NCI-H2196 (cell line): ENCODE data around the gene SPSB4.

ENCODE experiments used
- DNase-seq: peaks from one replicate; lab custom pipeline; 2025; ENCODE audit not compliant: unreplicated experiment; lab: John Stamatoyannopoulos, UW

Gene SPSB4

DNA sequence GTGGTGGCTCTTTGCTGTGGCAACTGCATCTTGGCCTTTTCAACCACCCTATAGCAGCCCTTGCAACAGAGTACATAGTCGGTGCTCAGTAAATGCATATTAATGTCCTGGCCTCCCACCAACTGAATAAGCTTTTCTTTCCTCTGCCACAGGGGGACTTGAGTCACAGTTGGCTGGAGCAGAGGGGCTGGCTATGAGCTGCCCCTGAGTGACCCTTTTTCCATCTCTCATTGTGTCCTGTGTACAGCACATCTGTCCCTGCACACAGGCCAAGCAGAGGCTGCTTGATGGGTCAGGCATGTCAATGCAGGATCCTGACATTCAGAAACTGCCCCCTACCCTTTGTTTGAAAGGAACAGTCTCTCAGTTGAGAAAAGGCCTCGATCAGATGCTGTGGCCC lies 22.4 kb downstream of the SPSB4 start:
- no peak for DNase-seq

DNA sequence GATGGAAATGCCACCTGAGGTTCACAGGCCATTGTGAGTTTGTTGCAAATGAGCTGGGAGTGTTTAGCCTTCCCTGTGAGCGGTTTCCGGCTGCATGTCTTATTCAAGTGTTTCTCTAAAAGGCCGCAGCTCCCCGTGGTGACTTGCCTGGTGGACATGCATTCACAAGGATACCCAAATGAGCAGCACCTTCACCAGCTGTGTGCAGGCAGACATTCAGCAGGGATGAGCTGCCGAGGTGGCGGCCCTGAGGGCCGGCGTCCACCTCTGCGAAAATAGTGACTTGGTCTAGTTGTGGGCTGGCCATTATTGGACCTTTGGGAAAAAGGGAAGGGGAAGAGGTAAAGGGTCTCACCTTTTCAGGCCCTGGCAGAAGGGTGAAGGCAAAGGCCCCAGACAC lies 23.4 kb downstream of the SPSB4 start:
- no peak for DNase-seq

DNA sequence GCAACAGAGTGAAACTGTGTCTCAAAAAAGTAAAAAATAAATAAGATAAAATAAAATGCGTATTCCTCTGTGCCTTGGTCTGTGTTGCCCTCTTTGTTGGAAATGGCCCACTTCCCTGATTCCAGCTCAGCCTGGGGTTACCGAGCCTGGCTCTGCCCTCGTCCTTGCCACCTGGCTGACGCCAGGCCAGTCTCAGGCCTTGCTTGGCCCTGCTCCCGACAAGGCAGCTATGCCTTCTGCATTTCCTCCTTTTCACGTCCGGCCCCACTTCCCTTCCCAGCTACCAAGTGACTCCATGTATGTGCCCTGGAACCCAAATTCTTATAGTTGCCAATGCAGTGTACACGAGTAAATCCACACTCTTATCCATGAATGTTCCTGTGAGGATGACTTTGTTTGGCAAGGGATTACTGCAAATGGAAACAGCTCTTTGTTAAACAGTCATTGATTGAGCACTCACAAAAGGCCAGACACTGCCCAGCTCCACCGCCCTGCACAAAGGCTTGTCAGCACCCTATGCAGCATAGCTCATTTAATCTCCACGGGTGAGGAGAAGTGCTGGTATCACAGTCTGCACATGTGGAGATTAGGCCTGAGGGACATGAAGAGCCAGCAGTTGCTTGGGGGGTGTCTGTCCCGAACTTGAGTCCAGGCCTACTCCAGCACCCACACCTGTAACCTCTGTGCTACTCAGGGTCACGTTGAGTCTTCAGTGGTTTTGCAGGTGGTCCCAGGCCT lies 25.1 kb downstream of the SPSB4 start:
- DNase-seq = no peak

DNA sequence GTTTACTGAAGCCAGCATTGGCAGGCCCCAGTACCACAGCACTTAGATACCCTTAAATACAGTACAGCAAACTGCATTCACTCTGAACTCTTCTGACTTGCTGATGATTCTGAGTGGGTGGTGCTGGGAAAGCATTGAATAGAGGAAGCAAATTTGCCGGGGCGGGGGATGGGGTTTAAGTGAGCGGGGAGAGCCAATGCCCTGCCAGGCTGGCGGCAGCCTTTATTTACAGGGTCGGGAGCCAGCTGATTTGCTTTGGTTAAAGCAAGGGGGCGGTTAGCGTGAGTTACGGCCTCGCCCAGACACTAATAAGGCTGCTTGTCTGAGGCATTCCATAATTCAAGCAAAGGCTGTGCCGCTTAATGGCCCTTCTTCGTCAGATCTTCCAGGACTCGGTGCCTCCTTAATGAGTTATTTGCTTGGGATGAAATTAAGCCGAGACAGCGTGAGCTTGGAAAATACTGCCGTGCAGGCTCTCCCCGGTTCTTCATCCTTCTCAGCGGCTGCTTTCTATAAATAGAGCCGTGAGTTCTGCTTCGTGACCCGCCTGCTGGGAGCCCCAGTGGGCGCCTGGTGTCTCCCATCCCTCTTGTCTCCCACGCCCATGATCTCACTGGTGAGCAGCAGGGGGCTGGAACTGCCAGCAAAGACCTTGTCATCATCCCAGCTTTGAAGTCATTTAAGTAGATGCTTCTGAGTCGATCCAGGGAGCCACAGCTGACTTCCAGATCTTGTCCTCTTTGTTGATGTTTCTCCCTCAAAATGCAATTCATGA lies 25.8 kb downstream of the SPSB4 start:
- no peak for DNase-seq

DNA sequence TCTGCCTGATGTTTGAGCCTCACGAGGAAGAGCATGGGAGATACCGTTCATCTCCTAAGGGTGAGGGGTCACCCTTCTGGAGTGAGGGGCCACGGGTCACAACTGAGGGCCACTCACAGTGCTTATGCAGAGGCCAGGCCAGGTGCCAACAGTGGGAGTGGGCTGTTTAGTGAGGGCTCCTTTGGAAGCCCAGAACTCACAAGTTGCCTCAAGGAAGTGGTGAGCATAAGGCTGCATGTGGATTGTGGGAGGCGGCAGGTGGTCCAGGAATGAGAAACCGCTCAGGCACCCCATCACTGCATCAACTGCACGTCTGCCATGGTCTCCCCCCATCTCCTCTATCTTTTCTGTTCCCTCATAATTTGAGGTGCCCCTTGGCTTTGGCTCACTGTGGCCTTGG lies 26.5 kb downstream of the SPSB4 start:
- DNase-seq = no peak

GRCh38 chr3:141078200-141078599 lies 27.1 kb downstream of the SPSB4 start:
- DNase-seq = no peak

GRCh38 chr3:141080431-141080830 lies 29.3 kb downstream of the SPSB4 start:
- no peak for DNase-seq

DNA sequence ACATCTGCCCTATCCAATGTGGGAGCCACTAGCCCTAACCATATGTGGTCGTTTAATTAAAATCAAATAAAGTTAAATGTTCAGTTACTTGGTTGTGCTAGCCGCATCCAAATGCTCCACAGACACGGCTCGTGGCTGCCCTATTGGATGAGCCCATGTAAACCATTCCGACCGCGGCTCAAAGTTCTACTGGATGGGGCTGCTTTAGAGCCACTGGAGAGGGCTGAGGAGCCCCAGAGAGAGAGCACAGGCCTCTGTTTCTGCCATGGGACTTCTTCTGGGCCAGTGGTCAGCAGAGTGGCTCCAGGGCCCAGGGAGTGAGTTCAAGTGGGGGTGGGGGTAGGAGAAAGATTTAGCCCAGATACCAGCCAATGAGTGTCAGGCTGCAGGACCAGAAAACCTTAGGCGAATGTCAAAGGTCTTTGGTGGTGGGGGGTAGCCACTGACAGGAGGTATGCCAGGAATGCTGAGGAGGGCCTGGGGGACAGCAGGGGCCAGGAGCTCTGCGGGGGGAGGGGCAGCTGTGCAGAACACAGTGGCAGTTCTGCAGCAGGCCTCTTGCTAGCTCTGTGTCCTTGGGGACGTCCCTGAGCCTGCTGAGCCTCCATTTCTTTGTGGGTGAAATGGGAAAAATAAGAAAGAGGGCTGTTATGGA lies 30.1 kb downstream of the SPSB4 start:
- no peak for DNase-seq

GRCh38 chr3:141082064-141082463 lies 30.9 kb downstream of the SPSB4 start:
- no peak for DNase-seq

DNA sequence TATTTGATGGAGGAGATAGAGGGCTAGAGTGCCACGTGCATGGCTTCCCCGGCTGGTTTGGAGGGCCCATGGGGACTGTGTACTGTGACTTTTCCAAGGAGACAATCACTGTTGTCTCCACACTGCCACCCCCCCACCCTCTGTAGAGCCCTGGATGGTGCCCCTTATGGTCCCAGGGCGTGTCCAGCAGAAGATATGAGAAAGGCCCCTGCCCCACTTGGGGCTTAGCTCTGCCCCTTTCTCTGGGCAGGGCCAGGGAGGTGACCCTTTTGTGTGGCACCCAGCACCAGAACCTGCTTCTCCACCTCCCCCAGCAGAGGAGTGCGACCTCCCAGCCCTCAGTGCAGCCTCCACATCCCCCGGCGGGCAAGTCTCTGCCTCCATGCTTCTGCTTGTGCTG lies 32.1 kb downstream of the SPSB4 start:
- no peak for DNase-seq

DNA sequence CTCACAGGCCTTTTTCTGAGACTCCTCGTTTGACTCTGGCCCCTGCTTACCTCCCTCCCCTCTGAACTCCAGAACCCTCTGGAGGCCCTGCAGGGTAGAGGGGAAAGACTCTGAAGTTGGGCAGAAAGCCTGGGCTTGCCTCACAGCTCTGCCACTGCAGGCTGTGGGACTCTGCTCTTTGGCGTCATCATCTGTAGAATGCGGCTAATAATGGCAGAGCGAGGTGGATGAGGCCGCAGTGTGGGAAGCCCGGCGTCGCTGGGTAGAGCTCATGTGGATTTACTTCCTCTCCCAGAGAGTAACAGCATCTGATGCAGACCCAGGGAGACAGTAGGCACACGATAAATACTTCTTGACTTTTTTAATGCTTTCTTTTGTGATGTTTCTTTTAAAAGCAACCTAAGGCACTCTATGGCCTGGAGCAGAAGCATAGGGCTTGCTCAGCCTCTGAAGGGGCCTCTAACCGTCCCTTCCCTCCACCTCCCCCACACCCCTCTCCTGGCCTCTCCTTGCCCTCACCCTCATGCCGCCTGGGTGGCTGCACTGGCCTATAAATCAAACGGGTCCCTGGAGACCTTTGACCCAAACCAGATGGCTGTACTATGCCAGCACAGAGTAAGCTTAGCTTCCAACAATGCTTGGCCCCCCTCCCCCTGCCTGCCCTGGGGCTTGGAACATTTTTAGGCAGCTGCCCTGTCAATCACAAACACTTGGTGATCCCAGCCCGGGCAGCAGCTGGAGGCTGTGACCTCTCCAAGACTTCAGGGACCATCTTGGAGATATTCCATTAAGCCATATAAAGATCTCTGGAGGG lies 32.9 kb downstream of the SPSB4 start:
- no peak for DNase-seq

DNA sequence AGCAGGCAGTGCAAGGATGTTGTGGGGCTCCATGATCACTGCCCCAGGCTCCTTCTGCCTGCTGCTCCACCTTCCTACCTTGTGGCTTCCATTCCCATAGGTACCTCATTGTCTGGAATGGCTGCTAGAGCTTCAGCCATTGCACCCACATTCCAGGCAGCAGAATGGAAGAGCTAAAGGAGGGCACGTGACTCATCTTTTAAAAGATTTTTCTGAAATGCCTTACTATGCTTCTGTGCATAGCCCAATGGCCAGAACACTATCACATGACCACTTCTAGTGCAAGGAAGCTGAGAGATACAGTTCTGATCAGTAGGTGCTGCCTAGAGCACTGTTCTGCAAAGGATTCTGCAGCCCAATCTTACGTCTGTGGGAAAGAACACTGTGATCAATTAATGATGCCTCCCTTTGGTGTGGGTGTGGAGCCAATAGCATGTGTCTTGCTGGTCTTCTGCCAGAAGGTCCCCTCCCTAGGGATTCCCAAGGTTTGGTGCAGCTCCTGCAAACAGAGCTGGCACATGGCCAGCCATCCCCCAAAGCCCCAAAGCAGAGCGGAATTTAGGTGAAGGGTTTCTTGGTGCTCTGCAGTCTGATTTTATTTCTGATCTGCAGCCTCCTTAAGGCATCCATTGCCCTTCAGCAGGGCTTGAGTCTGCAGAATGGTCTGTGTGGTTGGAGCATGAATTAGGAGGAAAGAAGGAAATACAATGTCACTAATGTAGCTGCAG lies 34.4 kb downstream of the SPSB4 start:
- DNase-seq = no peak

DNA sequence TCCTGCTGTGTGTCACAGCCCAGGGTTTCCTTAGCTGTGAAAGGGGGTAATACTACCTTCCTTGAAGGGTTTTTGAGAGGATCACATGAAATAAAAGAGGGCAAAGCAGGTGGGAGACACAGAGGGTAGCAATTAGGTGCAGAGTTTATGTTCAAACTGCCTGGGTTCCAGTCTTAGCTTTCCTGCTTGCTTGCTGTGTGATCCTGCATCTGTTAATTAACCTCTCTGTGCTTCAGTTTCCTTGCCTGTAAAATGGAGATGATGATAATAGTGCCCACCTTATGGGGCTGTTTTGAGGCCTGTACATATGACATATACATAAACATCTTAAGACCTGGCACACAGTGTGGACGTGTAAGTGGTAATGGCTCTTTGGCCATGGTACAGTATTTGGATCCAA lies 35.0 kb downstream of the SPSB4 start:
- no peak for DNase-seq

DNA sequence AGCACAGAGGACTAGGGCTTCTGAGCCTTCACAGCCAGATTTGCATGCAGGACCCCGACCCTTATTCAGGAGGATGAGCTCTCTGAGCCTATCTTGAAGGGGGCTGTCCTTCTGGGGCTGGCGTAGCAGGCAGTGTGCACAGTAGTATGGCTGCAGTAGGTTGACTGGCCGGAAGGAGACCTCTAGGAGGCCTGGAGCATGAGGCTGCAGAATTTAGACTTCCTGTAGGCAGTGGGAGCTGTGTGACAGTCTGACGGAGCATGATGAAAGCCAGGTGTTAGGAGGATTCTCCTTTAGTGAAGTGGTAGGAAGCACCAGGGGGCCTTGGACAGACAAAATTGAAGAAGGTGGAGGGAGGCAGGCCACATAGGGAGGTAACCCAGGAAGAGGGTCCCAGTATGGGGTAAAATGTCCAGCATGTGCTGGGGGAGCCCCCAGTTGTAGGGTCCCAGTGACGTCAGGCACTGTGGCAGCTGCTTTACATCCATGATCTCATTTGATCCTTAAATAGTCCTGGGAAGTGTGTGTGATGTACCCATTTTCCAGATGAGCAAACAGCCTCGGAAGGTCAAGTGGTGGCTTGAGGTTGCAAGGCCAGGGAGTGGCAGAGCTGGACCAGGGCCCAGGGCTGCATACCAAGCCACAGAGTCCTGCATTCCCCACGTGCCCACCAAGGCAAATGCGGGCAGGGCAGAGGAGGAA lies 36.1 kb downstream of the SPSB4 start:
- DNase-seq = no peak

GRCh38 chr3:141087778-141088130 lies 36.6 kb downstream of the SPSB4 start:
- no peak for DNase-seq

- no peak for DNase-seq
Measured at GRCh38 chr3:141089339-141090152, 38.4 kb downstream of the SPSB4 start.

GRCh38 chr3:141091426-141091825 lies 40.3 kb downstream of the SPSB4 start:
- no peak for DNase-seq

DNA sequence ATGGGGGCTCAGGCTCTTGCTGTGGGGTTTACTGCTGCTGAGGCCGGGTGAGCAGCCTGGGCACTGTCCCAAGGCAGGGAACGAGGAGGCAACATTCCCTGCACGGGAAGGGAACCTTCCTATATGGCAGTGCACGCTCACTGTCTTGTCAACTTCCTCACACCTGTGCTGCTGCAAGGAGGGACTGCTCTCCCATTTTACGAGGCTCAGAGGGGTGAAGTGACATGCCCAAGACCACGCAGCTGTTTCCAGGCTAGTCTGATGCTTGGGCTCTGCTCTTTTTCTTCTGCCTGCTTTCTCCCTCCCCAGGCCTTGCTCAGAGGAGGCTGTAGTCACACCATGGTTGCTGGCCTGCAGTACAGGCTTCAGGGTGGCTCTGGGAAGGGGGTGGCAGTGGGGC lies 41.5 kb downstream of the SPSB4 start:
- no peak for DNase-seq

- no peak for DNase-seq
Measured at GRCh38 chr3:141093397-141093796, 42.2 kb downstream of the SPSB4 start.
